OCI-LY1 (cell line): ENCODE results near the gene RRAGB.

ENCODE experiments used
- H2AFZ ChIP-seq: fragments of 200-600 bp; sonication (generic), shearing (Covaris generic); 2 replicates; pipeline ENCODE4 v1.6.0; 2014; ENCODE audit warnings: antibody characterized with exemption, mild to moderate bottlenecking, low read length
- H3F3A ChIP-seq: fragments of 200-600 bp; sonication (generic), shearing (Covaris generic); 2 replicates; pipeline ENCODE4 v1.6.0; 2014; ENCODE audit warnings: mild to moderate bottlenecking, antibody characterized with exemption, low read length, moderate library complexity; ENCODE audit not compliant: insufficient read depth
- H3K27ac ChIP-seq: fragments of 200-600 bp; sonication (generic); 2 replicates; pipeline ENCODE4 v1.5.1; 2014; ENCODE audit warnings: low read length, mixed run types, mild to moderate bottlenecking, low read depth; ENCODE audit not compliant: poor library complexity, severe bottlenecking
- H3K27me3 ChIP-seq: fragments of 200-600 bp; sonication (generic); 2 replicates; pipeline ENCODE4 v1.6.0; 2014; ENCODE audit warnings: antibody characterized with exemption, mild to moderate bottlenecking, low read length, moderate library complexity; ENCODE audit not compliant: insufficient read depth
- H3K36me3 ChIP-seq: fragments of 200-600 bp; sonication (generic); 2 replicates; pipeline ENCODE4 v1.6.1; 2014; ENCODE audit warnings: mild to moderate bottlenecking, antibody characterized with exemption, low read length, moderate library complexity, mixed read lengths; ENCODE audit not compliant: insufficient read depth
- H3K4me1 ChIP-seq: fragments of 200-600 bp; sonication (generic); 2 replicates; pipeline ENCODE4 v1.5.1; 2014; ENCODE audit warnings: mild to moderate bottlenecking, low read length, moderate library complexity; ENCODE audit not compliant: insufficient read depth, severe bottlenecking
- H3K4me2 ChIP-seq: fragments of 200-600 bp; sonication (generic), shearing (Covaris generic); 2 replicates; pipeline ENCODE4 v1.6.1; 2014; ENCODE audit warnings: low read length
- H3K4me3 ChIP-seq: fragments of 200-600 bp; sonication (generic); 2 replicates; pipeline ENCODE4 v1.5.1; 2014; ENCODE audit warnings: low read length, low read depth, mild to moderate bottlenecking, mixed read lengths; ENCODE audit not compliant: poor library complexity, severe bottlenecking
- H3K79me2 ChIP-seq: fragments of 200-600 bp; shearing (Covaris generic); 2 replicates; pipeline ENCODE4 v1.6.1; 2016; ENCODE audit warnings: mixed run types, low read length, mixed read lengths; ENCODE audit not compliant: insufficient read depth
- H3K9ac ChIP-seq: fragments of 200-600 bp; sonication (generic), shearing (Covaris generic); 2 replicates; pipeline ENCODE4 v1.6.1; 2014; ENCODE audit warnings: mild to moderate bottlenecking, low read length, mixed read lengths
- H3K9me2 ChIP-seq: fragments of 200-600 bp; sonication (generic), shearing (Covaris generic); 2 replicates; pipeline ENCODE4 v1.6.1; 2014; ENCODE audit warnings: low read depth, mild to moderate bottlenecking, low read length, mixed read lengths
- H3K9me3 ChIP-seq: fragments of 200-600 bp; shearing (Covaris generic); 2 replicates; pipeline ENCODE4 v1.6.1; 2014; ENCODE audit warnings: low read length, mixed read lengths
- H4K20me1 ChIP-seq: fragments of 200-600 bp; sonication (generic), shearing (Covaris generic); 2 replicates; pipeline ENCODE4 v1.6.0; 2016; ENCODE audit warnings: mild to moderate bottlenecking, low read length; ENCODE audit not compliant: insufficient read depth
- CTCF ChIP-seq: fragments of 200-600 bp; sonication (generic), shearing (Covaris generic); IDR thresholded peaks from 2 replicates; pipeline ENCODE4 v1.5.1; 2017; ENCODE audit warnings: mild to moderate bottlenecking, antibody characterized with exemption, low read length, moderate library complexity, mixed read lengths
- EZH2 ChIP-seq: fragments of 200-600 bp; sonication (generic), shearing (Covaris generic); IDR thresholded peaks from 2 replicates; pipeline ENCODE4 v1.8.0; 2017; ENCODE audit warnings: borderline replicate concordance, mixed run types, mild to moderate bottlenecking, antibody characterized with exemption, low read length, moderate library complexity, mixed read lengths

Gene RRAGB

GRCh38 chrX:55714161-55714560, 3.4 kb upstream of the RRAGB start:
- Histone ChIP-seq H3K9me2 (no peaks in the 10 kb centered on the region), H3F3A (no peaks in the 10 kb centered on the region), H3K4me1 (peaks cover 18% of the 10 kb centered on the region), H3K9me3 (no peaks in the 10 kb centered on the region), H3K79me2 (no peaks in the 10 kb centered on the region), H3K27me3 (no peaks in the 10 kb centered on the region), H3K4me3 (no peak overlapping the region), H2AFZ (no peak overlapping the region), H3K27ac (no peak overlapping the region), H3K36me3 (no peaks in the 10 kb centered on the region; the same call in 1 of the 2 replicates), H4K20me1 (no peaks in the 10 kb centered on the region), H3K4me2 (no peak overlapping the region), H3K9ac (no peak overlapping the region)
- TF ChIP-seq EZH2: no peak
- no peak for TF ChIP-seq CTCF

GRCh38 chrX:55715847-55716246, 1.7 kb upstream of the RRAGB start:
- Histone ChIP-seq H3K36me3 (peaks cover 9% of the 10 kb centered on the region; the same call in 1 of the 2 replicates), H3K27ac (no peak overlapping the region), H2AFZ (peak overlapping the region; percentile 37), H3F3A (no peaks in the 10 kb centered on the region), H3K27me3 (no peaks in the 10 kb centered on the region), H3K9ac (no peak overlapping the region), H3K79me2 (no peaks in the 10 kb centered on the region), H4K20me1 (no peaks in the 10 kb centered on the region), H3K4me2 (no peak overlapping the region; the same call in 1 of the 2 replicates), H3K4me1 (peaks cover 20% of the 10 kb centered on the region), H3K9me3 (no peaks in the 10 kb centered on the region), H3K4me3 (no peak overlapping the region), H3K9me2 (no peaks in the 10 kb centered on the region)
- no peak for TF ChIP-seq EZH2
- TF ChIP-seq CTCF: peak; percentile 56

- H3K4me2 ChIP-seq: peak overlapping the region; percentile 53
- H3K79me2 ChIP-seq: no peaks in the 10 kb centered on the region
- H3K4me3 ChIP-seq: peak overlapping the region; percentile 85
- H3K27me3 ChIP-seq: no peaks in the 10 kb centered on the region
- H3K36me3 ChIP-seq: peaks cover 18% of the 10 kb centered on the region
- H3K9ac ChIP-seq: no peak overlapping the region; the same call in 1 of the 2 replicates
- no peaks in the 10 kb centered on the region for H3K9me3 ChIP-seq
- H2AFZ ChIP-seq: 0 out of 2 replicates have a peak overlapping the region, but pooled peaks have one; percentile 58
- H3K27ac ChIP-seq: no peak overlapping the region
- peaks cover 20% of the 10 kb centered on the region for H3K4me1 ChIP-seq
- TF ChIP-seq CTCF (no peak), EZH2 (no peak)
- H4K20me1 ChIP-seq: no peaks in the 10 kb centered on the region
- H3K9me2 ChIP-seq: no peaks in the 10 kb centered on the region
- no peaks in the 10 kb centered on the region for H3F3A ChIP-seq
These were observed 612 bp upstream of the RRAGB start for GRCh38 chrX:55716937-55717336.
